Urothelium cell line (cell line): ENCODE data around the gene ALG12.

ENCODE experiments used
- DNase-seq: peaks from one replicate; pipeline ENCODE4 v3.0.0; 2011; ENCODE audit warnings: low spot score, mixed read lengths
- FAIRE-seq: peaks from 2 replicates; lab custom pipeline; 2011; peaks lifted over from hg19 to GRCh38; lab: Jason Lieb, UNC

The ALG12 gene

DNA sequence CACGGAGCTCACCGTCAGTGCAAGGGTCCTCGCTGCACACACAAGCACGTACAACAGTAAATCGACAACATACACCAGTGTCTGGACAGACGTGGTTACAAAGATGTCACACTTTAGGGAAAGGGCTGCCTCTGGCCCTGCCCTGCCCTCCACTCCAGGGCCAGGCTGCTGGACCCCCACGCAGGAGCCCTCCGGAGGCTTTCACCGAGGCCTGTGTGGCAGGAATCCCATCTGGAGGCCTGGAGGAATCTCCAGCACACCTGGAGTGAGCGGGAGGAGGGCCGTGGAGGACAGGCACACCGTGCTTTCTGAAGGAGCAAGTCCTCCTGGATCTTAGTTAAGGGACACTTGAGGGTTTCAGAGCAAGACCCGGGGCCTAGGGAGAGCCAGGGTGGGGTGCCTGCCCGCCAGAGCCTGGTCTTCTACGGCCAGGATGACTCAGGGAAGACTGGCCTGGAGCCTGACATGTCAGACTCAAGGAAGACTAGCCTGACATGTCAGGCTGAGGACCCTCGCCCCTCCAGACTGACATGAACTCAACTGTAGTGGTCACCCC is 40.2 kb upstream of the ALG12 start:
- DNase-seq: no peak
- peak; percentile 59 for FAIRE-seq

DNA sequence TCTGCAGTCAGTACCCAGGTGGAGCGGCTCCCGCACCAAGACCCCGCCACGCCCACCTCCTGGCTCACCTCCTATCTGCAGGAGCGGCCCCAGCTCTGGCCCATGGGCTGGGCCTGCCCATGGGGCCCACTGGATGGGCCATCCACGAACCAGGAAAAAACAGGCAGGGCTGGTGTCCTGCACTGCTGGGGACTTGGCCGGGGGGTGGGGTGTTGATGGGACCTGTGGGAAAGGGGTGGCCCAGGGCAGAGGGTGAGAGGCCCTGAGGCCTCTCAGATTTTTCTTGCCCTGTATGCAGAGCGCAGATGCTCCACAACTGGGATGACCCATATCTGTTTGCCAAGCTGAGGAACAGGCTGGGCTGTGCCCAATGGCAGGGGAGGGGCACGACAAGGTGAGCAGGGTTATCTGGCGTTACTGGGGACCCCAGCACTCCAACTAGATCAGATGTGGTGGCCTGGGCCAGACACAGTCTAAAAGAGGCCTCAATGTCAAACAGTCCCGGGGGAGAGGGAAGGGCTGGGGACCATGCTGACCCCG is 39.7 kb upstream of the ALG12 start:
- DNase-seq: no peak
- FAIRE-seq: no peak

DNA sequence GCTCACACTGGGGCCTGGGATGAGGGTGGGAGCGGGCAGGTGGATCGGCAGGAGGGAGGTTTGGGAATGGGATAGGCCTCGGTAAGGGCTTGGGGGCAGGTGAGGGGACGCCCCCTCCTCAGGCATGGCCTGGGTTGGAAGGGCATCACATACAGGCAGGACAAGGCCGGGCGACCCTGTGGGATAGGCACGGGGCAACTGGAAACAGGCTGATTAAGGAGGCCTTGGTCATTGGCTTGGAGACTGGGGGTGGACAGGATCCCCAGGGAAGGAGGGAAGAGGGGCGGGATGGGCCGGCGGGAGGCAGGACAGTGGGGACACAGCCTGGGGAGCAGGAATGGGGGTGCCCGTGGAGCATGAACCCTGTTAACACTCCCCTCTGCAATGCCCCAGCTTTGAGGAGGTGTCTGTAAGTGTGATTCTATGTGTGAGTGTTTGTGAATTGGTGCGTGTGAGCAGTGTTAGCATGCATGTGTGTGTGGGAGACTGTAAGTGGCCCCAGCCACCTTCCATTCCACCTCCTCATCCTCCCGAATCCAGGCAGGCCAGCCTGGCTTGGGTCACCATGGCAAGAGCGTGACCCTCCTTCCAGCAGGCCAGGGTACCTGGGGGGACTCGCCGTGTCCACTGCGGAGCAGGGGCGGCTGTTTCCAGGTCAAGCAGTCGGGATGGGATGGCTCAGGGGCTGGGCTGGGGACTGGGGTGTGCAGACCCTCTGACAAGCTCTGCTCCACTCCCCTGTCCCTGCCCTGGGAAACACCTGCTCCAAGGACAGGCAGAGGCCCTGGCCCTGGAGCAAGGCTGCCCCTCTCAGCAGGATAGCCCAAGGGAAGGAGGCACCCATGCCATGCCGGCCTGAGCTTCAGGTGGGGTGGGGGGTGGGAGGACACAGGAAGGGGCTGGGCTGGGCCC is 38.9 kb upstream of the ALG12 start:
- DNase-seq (no peak), FAIRE-seq (no peak)

DNA sequence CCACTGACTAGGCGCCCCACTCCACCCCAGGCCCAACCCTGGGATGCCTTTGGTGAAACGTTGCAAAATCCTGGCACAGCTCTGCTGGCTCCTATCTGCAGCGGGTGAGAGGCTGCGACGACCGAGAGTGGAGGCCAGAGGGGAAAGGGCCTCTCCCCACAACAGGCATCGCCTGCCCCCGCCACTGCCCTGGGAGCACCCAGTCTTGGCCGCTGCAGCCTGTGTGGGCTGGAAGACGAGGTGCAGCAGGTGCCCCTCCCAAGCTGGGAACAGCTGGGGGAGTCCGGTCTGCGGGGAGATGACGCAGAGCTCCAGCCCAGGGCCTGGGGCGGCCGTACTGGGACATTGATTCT is 38.2 kb upstream of the ALG12 start:
- FAIRE-seq (no peak), DNase-seq (no peak)

DNA sequence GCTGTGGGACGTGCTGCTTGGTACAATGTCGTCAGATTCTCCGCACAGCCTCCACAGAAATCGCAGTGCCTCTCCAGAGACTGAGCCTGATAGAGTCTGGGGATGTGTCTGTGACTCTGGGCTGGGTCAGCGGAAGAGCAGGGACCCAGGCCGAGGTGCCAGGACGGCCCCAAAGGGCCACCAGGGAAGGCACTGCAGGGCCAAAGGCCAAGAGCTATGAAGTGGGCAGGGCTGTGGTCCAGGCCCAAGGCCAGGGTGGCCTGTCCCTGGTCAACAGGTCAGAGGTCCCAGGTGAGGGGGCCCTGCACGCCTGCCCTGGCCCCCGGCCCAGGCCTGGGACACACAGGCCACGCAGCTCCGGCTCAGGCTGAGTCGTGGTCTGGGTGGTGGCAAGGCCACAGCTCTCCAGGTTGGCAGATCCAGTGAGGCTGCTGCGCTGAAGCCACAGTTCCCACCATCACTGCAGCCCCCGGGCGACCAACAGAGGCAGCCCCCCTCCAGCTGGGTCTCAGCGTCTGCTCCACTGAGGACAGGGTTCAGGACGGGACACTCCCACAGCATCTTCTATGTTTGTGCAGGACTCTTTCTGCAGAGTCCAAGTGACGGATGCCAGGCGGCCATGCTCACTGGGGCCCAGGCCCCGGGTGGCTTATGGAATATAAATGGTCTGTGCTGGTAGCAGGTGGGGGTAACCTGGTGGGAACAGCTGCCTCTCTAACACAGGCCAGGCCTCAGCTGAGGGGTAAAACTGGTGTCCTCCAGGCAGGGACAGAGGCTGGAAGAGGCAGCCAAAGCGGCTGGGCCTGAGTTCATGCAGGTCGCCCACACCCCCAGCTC is 37.6 kb upstream of the ALG12 start:
- FAIRE-seq: no peak
- no peak for DNase-seq

DNA sequence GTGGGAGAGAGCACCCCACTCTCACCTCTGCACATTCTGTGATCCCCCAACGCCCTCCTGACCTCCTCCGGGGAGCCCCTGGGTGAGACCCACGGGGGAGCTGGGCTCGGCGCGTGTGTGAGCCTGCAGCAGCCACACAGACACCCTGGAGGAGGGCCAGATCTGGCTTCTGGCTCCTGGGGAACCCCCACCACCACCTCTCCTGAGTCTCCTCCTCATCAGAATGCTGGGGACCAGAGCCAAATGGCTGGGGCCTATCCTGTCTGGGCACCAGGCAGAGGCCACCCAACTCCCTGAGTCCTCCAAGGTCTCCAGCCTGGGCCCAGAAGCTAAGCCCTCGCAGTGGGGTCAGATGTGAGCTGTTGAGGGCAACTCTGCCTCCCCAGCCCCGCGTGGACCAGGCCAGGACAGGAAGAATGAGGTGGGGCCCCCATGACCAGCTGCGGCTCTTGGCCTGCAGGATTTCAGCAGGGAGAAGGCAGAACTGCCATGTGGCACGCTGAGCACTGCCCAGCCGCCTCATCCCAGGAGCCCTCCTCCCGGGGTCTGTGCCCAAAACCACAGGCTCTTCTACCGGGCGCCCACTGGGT is 36.8 kb upstream of the ALG12 start:
- DNase-seq (no peak), FAIRE-seq (no peak)

DNA sequence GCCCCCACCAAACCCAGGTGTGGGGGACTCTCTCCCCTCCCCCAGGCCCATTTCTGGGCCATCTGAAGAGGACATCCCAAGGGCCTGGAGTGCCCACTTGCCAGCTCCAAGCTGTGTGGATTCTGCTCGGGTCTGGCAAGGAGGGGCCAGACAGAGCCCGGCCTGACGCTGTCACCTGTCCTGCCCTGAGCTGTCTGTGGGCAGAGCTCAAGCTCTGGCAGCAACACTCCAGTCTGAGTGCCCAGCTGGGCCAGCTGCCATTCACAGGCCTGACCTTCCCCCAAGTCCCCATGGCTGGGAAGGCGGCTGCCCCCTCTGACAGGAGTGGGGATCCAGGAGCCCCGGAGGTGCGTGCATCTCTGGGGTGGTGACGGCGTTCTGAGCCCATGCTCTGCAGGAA is 36.1 kb upstream of the ALG12 start:
- no peak for FAIRE-seq

DNA sequence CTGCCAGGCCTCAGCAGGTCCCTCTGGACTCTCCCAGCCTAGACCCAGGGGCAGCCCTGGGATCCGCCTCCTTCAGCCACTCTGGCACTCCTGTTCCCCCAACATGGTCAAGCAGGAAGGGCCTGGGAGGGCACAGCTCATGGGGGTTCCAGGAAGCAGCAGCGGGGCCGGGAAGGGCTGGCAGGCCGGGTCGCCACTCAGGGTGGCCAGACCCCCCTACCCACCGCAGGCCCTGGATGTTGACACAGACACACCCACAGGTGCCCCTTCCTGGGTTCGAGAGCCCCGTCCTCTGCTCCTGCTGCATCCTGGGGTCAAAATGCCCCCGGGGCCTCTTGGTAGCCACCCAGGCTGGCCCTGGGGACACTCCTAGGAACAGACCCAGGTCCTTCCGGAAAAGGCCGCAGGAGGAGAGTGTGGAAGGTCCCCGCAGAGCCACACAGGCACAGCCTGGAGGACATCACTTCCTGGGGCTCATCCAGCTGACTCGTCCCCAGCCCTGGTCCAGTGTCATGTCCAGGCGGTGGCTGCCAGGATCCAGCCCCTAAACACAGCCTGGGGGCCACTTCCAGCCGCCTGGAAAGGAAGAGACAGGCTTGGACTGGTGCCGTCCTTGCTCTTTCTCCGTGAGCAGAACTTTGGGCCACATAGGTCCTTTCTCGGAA is 35.6 kb upstream of the ALG12 start:
- DNase-seq (no peak), FAIRE-seq (no peak)

More for the DNA sequence above, 36.1 kb upstream of the ALG12 start:
- no peak for DNase-seq

DNA sequence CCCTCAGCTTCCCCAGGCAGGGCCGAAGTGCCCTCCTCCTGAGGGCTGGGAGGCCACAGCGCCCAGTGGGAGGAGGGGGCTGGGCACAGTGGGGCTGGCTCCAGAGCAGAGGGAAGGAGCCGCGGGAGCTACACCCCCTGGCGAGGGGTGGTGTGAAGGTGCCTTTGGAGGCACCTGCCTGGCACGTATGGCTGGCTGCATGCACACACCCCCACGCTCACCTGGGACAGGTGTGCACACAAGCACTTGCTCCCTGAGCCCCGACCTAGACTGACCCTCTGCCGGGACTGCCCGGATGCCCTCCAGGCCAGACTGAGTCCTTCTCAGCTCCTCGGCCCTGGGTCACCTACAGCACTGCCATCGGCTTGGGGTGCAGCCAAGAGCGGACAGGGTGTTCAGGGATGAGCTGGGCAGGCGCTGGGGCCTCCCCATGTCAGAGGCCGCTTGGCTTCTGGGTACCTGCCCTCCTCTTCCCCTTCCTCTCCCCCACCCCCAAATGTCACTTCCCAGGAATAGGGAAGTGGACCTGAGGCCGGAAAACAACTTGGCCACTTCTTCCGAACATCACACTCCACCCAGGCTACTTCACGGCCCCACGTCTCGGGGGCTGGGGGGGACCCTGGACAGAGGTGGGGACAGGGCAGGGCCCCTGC is 34.9 kb upstream of the ALG12 start:
- peak; percentile 30 for FAIRE-seq

DNA sequence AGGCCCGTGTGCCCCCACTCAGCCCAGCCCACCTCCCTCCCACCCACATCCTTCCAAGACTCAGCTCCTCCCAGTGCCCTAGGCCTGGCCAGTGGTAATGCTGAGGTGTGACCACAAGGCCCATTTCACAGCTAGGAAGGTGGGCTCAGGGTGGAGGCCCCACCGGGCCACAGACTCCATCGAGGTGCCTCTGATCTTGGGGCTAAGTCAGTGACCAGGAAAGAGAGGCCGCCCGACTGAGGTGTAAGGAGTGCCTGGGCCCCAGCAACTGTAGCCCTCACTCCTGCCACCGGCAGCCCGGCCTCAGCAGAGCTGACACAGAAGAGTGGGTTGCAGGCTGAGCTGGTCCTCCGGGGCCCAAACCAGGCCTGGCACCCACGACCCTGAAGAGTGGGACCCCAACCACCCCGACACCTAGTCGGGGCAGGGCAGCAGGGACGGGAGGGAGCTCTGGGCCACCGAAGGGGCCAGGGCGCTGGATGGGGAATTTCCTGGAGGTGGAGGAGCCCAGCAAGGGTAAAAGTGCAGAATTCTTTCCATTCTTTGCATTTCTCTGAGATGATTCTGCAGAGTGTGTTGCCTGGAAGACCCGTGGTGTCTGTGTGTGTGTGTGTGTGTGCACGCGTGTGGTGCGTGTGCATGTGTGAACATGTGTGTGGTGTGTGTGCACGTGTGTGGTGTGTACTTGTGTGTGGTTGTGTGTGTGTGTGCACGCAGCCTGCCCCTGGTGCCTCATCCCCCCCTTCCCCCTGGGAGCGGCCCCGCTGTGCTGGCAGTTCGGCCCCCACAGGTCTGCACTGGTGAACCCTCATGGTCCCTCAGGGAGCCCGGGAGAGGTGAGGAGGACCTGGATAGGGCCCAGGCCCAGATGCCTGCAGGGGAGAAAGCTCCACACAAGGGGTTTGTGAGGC is 34.0 kb upstream of the ALG12 start:
- DNase-seq: peak; percentile 73
- FAIRE-seq: peak; percentile 99

More for the DNA sequence above, 34.9 kb upstream of the ALG12 start:
- DNase-seq: no peak

DNA sequence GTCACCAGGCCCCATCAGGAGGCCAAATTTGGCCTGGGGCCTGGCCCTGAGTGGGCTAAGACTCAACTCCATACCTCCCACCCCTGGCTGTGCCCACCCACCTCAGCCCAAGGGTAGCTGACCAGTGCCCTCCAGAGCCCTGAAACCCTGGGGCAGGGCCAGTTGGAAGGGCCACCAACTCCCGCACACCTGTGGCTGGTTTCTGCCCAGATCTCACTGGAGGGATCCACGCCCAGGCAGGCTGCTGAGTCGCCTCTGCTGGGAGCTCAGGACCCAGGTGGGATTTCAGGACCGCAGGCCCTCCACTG is 33.4 kb upstream of the ALG12 start:
- DNase-seq (no peak), FAIRE-seq (no peak)

DNA sequence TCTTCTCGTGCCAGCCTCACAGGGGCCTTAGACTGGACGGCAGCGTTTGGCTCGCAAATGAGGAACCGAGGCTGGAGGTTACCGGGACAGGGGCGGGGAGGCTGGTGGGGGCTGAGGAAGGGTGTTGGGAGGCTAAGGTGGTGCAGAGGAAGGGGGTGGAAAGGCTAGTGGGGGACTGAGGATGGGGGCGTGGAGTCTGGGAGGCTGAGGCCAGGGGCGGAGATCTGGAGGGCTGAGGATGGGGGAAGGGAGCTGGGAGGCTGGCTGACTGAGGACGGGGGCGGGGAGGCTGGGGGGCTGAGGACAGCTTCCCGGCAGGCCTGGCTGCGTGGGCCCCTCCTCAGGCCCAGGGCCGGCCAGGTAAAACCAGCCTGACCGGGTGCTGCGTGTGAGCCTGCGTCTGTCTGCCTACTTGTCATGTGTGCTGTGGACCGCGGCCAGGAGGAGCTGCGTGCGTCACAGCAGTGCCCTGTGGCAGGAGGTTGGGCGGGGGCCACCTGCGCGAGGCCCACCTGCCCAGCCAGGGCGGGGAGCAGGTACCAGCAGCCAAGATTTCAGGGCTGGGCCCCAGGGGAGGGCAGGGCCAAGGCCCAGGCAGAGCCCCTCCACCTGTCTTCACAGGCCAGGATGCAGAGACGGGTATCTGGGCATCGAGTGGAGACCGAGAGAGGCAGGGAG is 32.9 kb upstream of the ALG12 start:
- no peak for DNase-seq
- FAIRE-seq: no peak

DNA sequence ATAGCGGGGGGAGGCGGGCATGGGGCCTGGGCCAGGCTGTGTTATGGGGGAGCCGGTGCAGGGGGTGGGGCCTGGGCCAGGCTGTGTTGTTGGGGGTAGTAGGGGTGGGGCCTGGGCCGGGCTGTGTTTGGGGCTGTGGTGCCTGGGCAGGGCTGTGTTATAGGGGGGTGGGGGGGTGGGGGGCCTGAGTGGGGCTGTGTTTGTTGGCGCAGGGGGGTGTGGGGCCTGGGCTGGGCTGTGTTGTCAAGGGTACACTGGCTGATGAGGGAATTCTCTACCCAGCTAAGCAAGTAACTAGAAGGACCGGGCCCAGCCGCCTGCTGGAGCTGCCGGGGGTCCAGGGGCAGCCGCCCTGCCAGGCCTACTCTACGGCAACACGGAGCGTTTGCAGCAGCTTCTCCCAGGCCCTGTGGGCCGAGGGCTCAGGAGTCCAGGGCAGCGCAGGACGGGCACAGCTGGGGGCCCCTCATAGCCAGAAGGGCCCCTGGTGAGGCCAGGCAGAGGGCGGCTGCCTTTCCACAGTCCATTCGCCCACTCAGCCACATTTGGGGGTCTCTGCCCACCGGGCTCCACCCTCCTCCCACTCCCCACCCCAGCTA is 32.3 kb upstream of the ALG12 start:
- FAIRE-seq: no peak

DNA sequence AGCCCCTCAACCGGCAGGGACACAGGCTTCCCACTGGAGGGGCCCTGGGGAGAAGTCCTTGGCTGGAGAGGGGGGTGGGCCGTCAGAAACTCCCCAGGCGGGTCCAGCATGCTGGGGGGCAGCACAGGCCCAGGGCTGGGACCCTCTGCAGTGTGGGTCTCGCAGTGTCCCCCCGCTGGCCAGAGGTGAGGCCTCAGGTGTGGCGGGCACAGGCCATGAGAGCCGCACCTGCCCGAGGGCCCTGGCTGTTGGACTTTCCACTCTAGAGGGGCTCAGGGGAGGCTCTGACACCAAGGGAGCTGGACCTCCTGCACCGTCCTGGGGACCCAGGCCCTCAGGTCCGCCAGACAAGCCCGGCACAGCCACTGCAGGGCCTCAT is 31.7 kb upstream of the ALG12 start:
- FAIRE-seq: no peak
- DNase-seq: no peak

More for the DNA sequence above, 32.3 kb upstream of the ALG12 start:
- no peak for DNase-seq

DNA sequence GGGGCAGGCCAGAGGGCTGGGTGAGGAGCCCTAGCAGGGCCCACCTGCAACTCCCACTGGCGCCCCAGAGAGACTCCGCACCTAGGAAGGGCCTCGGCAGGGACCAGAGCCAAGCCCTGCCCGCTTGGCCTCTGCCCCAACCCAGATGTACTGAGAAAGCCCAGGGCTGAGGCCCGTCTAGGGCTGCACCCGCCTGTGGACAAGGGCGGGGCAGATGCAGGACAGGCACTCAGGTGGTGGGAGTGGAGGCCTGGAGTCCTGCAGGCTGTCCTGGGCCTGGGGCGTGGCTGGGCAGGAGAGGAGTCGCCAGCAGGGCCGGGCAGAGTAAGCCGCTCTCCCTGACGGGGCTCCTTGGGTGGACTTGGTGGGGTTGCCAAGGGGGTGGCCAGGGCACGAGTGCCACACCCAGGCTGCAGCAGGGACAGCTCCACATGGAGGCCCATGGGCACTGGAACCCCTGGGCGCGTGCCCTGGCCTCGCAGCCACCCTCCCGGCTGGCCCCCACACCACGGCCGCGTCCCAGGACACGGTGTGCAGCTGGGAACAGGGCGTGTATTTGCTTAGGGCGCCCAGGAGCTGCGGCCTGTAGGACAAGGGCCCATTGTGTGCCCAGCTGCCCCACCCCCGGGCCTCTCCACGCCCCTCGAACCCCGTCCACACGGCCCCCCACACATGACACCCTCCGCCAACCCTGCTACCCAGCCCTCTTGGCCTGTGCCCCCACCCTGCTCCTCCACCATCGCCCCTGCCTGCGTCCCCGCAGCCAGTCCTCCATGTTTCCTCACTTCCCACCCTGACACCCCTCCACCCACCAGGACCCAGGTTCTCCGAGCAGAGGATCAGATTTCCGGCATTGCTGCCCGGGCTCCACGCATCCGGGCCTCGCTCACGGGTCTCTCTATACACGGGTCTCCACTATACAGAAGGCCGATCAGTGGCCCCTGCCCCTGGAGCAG is 31.0 kb upstream of the ALG12 start:
- FAIRE-seq (peak; percentile 55), DNase-seq (no peak)

DNA sequence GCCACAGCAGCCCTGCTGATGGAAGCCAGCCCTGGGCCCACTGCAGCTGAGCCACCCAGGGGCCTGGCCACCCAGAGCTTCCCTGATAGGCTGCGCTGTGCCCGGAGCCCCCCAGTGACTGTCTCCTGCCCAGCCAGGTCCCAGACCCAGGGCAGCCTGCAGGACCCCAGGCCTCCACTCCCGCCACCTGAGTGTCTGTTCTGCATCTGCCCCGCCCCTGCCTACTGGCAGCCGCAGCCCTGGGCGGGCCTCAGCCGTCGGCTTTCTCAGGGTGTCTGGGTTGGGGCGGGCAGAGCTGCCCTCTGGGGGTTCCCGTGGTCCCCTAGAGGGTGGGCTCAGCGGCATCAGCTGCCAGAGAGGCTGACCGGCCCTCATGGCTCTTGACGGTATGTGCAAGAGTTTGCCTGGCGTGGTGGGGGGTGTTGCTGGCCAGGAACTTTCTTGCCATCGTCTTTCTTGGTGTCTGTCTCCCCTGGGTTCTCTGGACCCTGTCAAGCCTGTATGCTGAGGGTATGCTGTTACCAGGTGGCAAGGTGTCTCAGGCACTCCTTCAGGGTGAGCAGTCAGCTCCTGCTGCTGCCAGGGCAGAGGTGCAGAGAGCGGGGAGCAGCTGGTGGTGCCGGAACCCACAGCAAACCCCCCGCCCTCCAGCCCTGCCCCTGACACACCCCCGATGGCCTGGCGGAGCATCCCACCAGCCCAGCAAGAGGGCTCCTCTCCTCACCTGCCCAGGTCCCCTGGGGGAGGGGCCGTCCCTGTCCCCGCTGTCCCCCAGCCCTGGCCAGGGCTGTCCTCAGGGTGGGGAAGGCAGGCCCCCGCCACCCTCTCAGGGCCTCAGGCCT is 30.1 kb upstream of the ALG12 start:
- no peak for DNase-seq
- FAIRE-seq: no peak
